Ovary (tissue), 3 donors: ENCODE data around the gene EVC2.

Source experiments
- CTCF ChIP-seq, 3 donors: fragments of 450-650 bp in 2 of 3; fragments of 200-600 bp in 1 of 3; IDR thresholded peaks; one replicate each; pipeline versions ENCODE4 v1.5.1 to v1.8.0; 2016 to 2022; ENCODE audit warnings: antibody characterized with exemption in 3 of 3, mild to moderate bottlenecking in 1 of 3
- EP300 ChIP-seq: sonication (generic); formaldehyde crosslinking; IDR thresholded peaks from one replicate; pipeline ENCODE4 v1.6.1; 2017; ENCODE audit warnings: antibody characterized with exemption
- donor health status: DM: no; HTN: no; CAD: no.

DNA sequence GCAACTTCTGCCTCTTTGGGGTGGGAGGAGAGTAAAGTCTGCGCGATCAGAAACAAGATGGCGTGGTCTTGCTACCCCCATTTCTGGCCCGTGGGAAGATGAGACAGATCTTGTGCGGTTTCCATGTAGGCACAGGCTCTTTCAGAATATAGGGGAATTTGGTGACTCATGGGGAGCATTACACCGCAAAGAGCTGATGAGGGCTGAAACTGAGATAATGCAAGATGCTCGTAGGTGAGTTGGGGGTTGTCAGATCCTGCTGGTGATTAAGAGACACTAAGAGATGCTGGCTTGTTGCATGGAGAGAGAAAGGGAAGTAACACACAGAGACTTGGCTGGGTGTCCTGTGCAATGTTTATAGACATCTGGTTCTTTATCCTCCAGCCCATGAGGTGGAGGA is 4.2 kb upstream of the EVC2 start:
- no peak for TF ChIP-seq CTCF (IDR thresholded peaks at IDR 0.05)
- TF ChIP-seq EP300: no peak
